GM12873 (cell line): ENCODE data around the gene DDX59.

Experiments
- TF ChIP-seq, protein P1 (sequence below): IDR thresholded peaks from 2 replicates; pipeline ENCODE4 v1.5.1; 2012; ENCODE audit warnings: low read depth, mild to moderate bottlenecking, moderate library complexity, low read length, control low read depth; ENCODE audit not compliant: insufficient read depth; ENCODE audit errors: missing control alignments

Gene DDX59

DNA sequence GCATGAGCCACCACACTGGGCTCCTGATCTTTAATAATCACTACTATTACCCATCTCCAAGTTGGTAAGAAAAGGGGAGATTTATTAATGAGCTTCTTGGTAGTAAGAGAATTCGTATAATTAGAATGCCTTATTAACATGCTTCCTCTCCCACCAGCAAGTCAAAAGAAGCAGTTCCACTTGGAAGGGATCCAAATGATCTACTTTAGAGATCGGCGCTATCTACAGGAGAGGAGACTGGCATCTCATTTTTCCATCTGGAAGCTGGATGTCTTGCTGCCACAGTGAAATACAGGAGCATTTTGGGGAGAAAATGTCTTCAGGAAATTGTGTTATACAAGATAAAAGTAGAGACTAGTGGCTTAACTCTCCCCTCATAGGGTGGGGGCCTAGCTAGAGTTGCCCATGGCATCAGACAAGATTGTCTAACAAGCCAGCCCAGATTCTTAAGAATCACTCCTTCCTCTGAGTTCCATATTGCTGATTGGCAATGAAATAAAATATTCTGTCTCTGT, 35.3 kb upstream of the DDX59 start:
- TF ChIP-seq, protein P1, sequence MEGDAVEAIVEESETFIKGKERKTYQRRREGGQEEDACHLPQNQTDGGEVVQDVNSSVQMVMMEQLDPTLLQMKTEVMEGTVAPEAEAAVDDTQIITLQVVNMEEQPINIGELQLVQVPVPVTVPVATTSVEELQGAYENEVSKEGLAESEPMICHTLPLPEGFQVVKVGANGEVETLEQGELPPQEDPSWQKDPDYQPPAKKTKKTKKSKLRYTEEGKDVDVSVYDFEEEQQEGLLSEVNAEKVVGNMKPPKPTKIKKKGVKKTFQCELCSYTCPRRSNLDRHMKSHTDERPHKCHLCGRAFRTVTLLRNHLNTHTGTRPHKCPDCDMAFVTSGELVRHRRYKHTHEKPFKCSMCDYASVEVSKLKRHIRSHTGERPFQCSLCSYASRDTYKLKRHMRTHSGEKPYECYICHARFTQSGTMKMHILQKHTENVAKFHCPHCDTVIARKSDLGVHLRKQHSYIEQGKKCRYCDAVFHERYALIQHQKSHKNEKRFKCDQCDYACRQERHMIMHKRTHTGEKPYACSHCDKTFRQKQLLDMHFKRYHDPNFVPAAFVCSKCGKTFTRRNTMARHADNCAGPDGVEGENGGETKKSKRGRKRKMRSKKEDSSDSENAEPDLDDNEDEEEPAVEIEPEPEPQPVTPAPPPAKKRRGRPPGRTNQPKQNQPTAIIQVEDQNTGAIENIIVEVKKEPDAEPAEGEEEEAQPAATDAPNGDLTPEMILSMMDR, result no peak

DNA sequence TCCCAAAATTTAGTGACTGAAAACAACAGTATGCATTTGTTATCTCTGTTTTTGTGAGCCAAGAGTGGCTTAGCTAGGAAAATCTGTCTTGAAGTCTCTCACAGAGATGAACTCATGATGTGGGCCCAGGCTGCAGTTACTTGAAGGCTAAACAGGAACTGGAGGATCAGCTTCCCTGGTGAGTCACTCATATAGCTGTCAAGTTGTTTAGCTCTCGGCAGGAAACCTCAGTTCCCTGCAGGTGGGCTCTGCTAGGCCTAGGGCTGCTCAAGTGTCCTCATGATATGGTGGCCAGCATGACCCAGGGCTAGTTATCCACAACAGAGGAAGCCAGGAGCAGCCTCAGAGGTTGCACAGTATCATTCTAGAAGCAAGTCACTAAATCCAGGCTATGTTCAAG, 30.2 kb upstream of the DDX59 start:
- TF ChIP-seq, protein P1, result no peak

DNA sequence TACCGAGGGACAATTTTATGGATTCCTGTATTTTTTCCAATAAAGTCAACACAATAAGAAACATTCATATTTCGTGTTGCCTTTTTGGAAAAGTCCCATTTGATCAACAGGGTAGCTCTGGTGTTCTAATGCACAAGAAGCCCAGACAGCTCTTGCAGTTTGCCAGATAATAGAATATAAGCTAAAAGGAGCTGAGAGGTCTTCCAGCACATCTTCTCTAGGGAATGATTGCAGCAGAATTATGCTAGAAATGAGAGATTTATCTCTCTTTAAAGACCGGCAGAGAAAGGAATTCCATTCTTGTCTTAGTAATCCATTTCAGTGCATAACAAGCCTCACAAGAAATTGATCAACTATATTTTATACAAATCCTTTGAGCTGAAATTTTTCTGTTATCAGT, 25.0 kb upstream of the DDX59 start:
- TF ChIP-seq, protein P1, result no peak

DNA sequence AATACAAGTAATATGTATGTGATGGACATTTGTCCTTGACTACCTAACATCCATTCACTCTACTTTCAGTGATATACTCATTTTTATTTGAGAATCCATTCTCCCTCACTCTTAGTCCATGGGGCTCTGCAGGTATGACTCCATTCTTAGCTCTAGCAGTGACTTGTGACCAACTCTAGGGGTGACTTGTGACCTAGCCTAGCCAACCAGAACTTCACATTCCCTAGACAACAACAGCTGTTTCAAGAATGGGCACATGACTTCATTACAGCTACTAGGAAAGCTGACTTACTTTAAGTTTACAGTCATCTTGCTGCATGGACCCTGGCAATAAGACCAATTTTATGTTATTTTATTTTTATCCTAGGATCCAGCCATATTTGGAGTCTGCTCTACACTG, 23.6 kb upstream of the DDX59 start:
- TF ChIP-seq, protein P1, result no peak

DNA sequence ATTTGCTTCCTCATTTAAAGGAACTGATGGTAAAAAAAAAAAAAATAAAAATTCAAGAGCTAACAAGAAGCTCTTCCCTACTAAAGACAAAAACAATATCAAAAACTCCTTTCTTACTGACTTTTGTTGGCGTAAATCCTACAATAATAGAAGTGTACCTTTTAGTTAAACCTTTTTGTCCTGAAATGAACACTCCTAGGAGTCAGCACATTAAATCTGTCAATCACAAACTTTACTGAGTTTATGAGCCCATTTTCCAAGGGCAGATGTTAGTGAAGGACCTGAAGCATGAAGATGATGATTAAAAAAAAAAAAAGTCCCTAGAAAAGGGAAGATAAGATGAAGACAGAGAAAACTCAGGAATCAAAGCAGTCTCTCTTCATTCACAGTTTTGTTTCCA, 22.6 kb upstream of the DDX59 start:
- TF ChIP-seq, protein P1, result no peak

DNA sequence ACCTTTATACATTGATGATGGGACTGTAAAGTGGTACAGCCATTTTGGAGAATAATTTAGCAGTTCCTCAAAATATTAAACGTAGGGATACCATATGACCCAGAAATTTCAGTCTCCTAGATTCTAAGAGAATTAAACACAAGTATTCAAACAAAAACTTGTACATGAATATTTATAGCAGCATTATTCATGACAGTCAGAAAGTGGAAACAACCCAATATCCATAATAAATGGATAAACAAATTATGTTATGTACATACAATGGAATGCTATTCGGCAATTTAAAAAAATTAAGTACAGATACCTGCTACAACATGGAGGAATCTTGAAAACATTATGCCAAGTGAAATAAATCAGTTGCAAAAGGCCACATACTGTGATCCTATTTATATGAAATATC, 16.9 kb upstream of the DDX59 start:
- TF ChIP-seq, protein P1, result no peak

DNA sequence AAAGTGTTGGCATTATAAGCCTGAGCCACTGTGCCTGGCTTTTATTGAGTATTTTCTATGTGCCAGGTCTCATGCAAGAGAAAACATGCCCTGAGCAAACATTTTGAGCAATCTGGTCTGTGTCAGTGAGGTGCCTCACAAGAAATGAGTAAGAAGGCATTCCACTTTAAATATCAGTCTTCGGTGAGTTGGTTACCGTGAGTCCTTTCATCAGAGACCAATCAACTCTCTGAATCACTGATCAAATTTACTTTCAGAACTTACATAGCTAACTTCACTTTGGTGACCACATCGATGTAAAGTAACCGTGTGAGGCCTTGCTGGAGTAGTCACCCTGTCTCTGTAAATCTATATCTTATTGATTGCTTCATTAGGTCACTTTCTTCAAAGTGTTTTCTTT, 14.3 kb upstream of the DDX59 start:
- TF ChIP-seq, protein P1, result no peak

DNA sequence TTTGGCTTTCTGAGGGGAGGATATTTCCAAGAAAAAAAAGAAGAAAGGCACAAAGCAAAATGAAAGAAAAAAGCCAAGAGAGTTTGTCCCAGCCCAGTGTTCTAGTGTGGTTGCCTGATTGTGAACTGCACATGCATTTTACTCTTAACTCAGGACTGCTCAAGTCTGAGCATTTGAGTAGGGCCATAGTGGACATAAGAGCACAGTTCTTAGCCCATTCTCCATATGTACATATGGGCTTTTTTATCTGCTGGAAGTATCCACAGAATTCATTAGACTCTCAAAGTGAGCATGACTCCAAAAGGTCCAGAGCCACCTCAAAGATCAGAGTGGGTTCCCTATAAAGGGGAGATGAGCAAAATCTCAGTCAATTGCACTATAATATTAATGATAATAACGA, 13.6 kb upstream of the DDX59 start:
- TF ChIP-seq, protein P1, result no peak
